H1 (cell line): ENCODE results near the gene TMEM198. TPM values are rescaled to one million over a fixed set of nuclear protein-coding genes. Genes with fewer than 3 reads are reported as not detected.

Experiments
- CBX5 ChIP-seq: fragments of 300-800, 300-1000 bp; sonication (generic); IDR thresholded peaks from 2 replicates; pipeline ENCODE4 v1.7.1; 2016; ENCODE audit warnings: antibody characterized with exemption, low read length, low read depth
- CBX8 ChIP-seq: fragments of 300-800, 300-1000 bp; sonication (generic); IDR thresholded peaks from 2 replicates; pipeline ENCODE4 v1.7.1; 2016; ENCODE audit warnings: low read depth, low read length, borderline replicate concordance
- CEBPB ChIP-seq: IDR thresholded peaks from 2 replicates; pipeline ENCODE4 v1.6.1; 2012; ENCODE audit warnings: low read depth, low read length
- CHD1 ChIP-seq: IDR thresholded peaks from 2 replicates; pipeline ENCODE4 v1.6.1; 2012; ENCODE audit warnings: low read depth, low read length, improper control_type of control experiment
- CREB1 ChIP-seq: IDR thresholded peaks from 2 replicates; pipeline ENCODE4 v1.6.1; 2012; ENCODE audit warnings: inconsistent platforms
- CTBP2 ChIP-seq: IDR thresholded peaks from 2 replicates; pipeline ENCODE4 v1.7.0; 2011; ENCODE audit warnings: borderline replicate concordance, mild to moderate bottlenecking, moderate library complexity, mixed read lengths, low read length; ENCODE audit not compliant: insufficient read depth, insufficient read length
- EGR1 ChIP-seq: IDR thresholded peaks from 2 replicates; pipeline ENCODE4 v1.6.1; 2011; ENCODE audit warnings: low read depth, low read length, borderline replicate concordance
- GTF2F1 ChIP-seq: IDR thresholded peaks from 2 replicates; pipeline ENCODE4 v1.6.1; 2012; ENCODE audit warnings: low read depth, low read length, improper control_type of control experiment, borderline replicate concordance
- HDAC2 ChIP-seq, 2 experiments: fragments of 300-600 bp in 1 of 2; sonication (generic) in 1 of 2; IDR thresholded peaks; 2 replicates each; pipeline ENCODE4 v1.6.1; 2011 to 2012; ENCODE audit warnings: low read depth in 2 of 2, low read length in 2 of 2, mild to moderate bottlenecking in 2 of 2, moderate library complexity in 2 of 2, borderline replicate concordance in 1 of 2, inconsistent platforms in 1 of 2
- JUND ChIP-seq: IDR thresholded peaks from 2 replicates; pipeline ENCODE4 v1.6.1; 2011; ENCODE audit warnings: mild to moderate bottlenecking, improper control_type of control experiment, low read length
- KDM4A ChIP-seq: IDR thresholded peaks from one replicate; pipeline ENCODE4 v1.7.1; 2012; ENCODE audit warnings: low read depth, mild to moderate bottlenecking, moderate library complexity, low read length, inconsistent platforms; ENCODE audit not compliant: severe bottlenecking
- NANOG ChIP-seq: IDR thresholded peaks from 2 replicates; pipeline ENCODE4 v1.6.1; 2011; ENCODE audit warnings: low read length, low read depth, mild to moderate bottlenecking, inconsistent platforms; ENCODE audit not compliant: insufficient read depth, poor library complexity, severe bottlenecking
- POLR2AphosphoS5 ChIP-seq: IDR thresholded peaks from 2 replicates; pipeline ENCODE4 v1.6.1; 2011; ENCODE audit warnings: low read depth, low read length
- RXRA ChIP-seq: IDR thresholded peaks from 2 replicates; pipeline ENCODE4 v1.6.1; 2011; ENCODE audit warnings: low read depth, mild to moderate bottlenecking, low read length, moderate library complexity; ENCODE audit not compliant: insufficient read depth
- SAP30 ChIP-seq: fragments of 300-600 bp; sonication (generic); IDR thresholded peaks from 2 replicates; pipeline ENCODE4 v1.7.1; 2012; ENCODE audit warnings: low read length, moderate library complexity, mild to moderate bottlenecking, inconsistent platforms; ENCODE audit not compliant: insufficient read depth, insufficient replicate concordance
- TAF1 ChIP-seq: IDR thresholded peaks from 2 replicates; pipeline ENCODE4 v1.6.1; 2011; ENCODE audit warnings: mild to moderate bottlenecking, low read depth, low read length
- TAF7 ChIP-seq: optimal IDR thresholded peaks from 2 replicates; pipeline ENCODE3; 2011; ENCODE audit warnings: low read depth, mild to moderate bottlenecking, inconsistent platforms, low read length, moderate library complexity, borderline replicate concordance
- ZNF274 ChIP-seq: IDR thresholded peaks from 2 replicates; pipeline ENCODE4 v1.7.0; 2012; ENCODE audit warnings: low read length, borderline replicate concordance; ENCODE audit errors: extremely low read depth
- polyA plus RNA-seq, 7 experiments: library from polyadenylated mRNA; depleted of rRNA in 3 of 7; stranded (reverse) in 5 of 7; unstranded in 2 of 7; fragments of >200 nt in 5 of 7; fragments of 200-250 nt in 2 of 7; gene quantifications; 1 replicate in 5 of 7; 2 replicates in 1 of 7; 4 replicates in 1 of 7; pipeline versions ENCODE4 v1.2.1 to v1.2.3, GENCODE V29; 2011 to 2013; ENCODE audit warnings: missing spikeins in 2 of 7, mixed read lengths in 2 of 7
- total RNA-seq: library from RNA; stranded (reverse); fragmentation: NEBNext Ultra II Directional; extraction: Animal tissue kit (Norgen Biotek cat#: 25700); gene quantifications from 2 replicates; pipeline ENCODE4 v1.2.1, GENCODE V29; 2021
- TF ChIP-seq, protein P1 (sequence below): IDR thresholded peaks from 2 replicates; pipeline ENCODE4 v1.6.1; 2012; ENCODE audit warnings: inconsistent platforms

TMEM198 gene
- total and polyA plus RNA-seq, 2 of the 8 experiments (the other 6 are each of a cell fraction or from before 2014, with no cell fraction given): 10.2 to 10.4 TPM

GRCh38 chr2:219498280-219499057 lies 45.4 kb upstream of the TMEM198 start, which contains the start of gene GMPPA (continued):
- no peak for TF ChIP-seq CBX5
- no peak for TF ChIP-seq CEBPB
- TF ChIP-seq TAF1: peak; percentile 65
- no peak; a peak in 2 of 4 replicates for TF ChIP-seq HDAC2 (IDR thresholded peaks at IDR 0.05; ENCODE audit: borderline replicate concordance in 1 of 2, low read depth in 2 of 2, low read length in 2 of 2)
- no peak for TF ChIP-seq RXRA
- TF ChIP-seq NANOG: no peak
- no peak for TF ChIP-seq CBX8
- no peak for TF ChIP-seq EGR1
- TF ChIP-seq CHD1: no peak
- peak; percentile 55; the same call in 1 of the 2 replicates for TF ChIP-seq CREB1
- no peak for TF ChIP-seq CTBP2
- TF ChIP-seq POLR2AphosphoS5: peak; percentile 51; the same call in 1 of the 2 replicates
- no peak for TF ChIP-seq JUND
- no peak for TF ChIP-seq SAP30
- TF ChIP-seq, protein P1, sequence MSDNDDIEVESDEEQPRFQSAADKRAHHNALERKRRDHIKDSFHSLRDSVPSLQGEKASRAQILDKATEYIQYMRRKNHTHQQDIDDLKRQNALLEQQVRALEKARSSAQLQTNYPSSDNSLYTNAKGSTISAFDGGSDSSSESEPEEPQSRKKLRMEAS: peak; percentile 88
- TF ChIP-seq TAF7: peak; percentile 39
- no peak for TF ChIP-seq ZNF274
- peak; percentile 86 for TF ChIP-seq KDM4A
- TF ChIP-seq GTF2F1: no peak
